Measurements from ENCODE around the gene SLC25A44.

Gene SLC25A44

DNA sequence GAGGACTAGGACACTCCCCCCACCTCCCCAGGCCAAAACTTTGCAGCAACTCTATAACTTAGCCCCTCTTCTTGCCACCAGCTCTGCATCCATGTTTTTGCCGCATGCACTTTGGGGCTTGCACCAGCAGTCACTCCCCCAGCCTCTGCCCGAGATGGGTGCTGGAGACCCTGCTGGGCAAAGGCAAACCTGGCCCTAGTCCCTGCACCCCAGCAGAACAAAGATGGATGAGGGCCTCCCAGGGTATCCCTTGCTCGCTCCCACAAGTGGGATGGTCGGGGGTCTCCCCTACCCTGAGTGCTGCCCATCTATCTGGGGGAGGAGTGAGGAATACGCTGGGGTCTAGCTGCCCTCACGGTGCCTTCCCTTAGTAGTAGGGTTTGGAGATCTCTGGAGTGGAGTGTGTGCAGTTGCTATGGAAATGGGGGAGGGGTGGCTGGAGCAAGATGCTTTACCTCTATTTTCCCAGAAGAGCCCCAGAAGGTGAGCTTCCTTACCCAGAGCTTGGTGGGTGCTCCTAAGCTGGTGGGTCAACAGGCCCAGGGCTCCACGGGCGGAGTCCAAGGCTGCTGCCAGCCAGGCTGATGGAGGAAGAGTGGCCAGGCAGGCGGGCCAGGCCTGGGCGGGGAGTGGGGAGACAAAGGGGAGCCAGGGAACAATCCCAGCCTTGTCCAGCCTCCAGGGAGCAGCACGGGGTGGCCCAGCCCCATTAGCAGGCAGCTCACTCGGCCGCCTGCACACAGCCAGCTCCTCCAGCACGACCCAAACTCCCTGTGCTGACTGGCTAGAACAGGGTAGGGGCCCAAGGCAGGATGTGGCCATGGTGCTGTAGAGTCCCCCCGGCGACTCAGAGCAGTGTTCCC, 53.8 kb downstream of the SLC25A44 start, which contains the start of gene PAQR6:
Gene PAQR6, minus strand, starts transcription at position 597 of the 863 bp plus-strand sequence. CDS start 1,325 bp downstream, outside the sequence.
- H3K4me3 ChIP-seq (ENCODE audit: insufficient read length, low read depth) = no peak within 1 kb of the TSS
- no peak within 1 kb of the TSS for H3K9ac ChIP-seq (ENCODE audit: insufficient read length, low read depth)
- peaks cover 47% of the 10 kb centered on the region for H3K4me1 ChIP-seq (ENCODE audit: insufficient read depth, insufficient read length)
- TF ChIP-seq ZNF274 (IDR thresholded peaks at IDR 0.05; ENCODE audit: low read depth, low read length) = no peak
- no peak for TF ChIP-seq YY1 (IDR thresholded peaks at IDR 0.05; ENCODE audit: insufficient read depth, insufficient read length)
- TF ChIP-seq SUZ12 (IDR thresholded peaks at IDR 0.05; ENCODE audit: extremely low read depth, insufficient read depth, insufficient read length) = no peak
- H3K36me3 ChIP-seq (ENCODE audit: insufficient read depth, insufficient read length, low read length) = peaks cover 87% of the 10 kb centered on the region
- no peaks in the 10 kb centered on the region for H3K27me3 ChIP-seq (ENCODE audit: insufficient read depth, insufficient read length)
- H3K9me3 ChIP-seq (ENCODE audit: insufficient read depth, low read length) = no peaks in the 10 kb centered on the region
- DNase-seq (ENCODE audit: low read depth, low spot score) = no peak

DNA sequence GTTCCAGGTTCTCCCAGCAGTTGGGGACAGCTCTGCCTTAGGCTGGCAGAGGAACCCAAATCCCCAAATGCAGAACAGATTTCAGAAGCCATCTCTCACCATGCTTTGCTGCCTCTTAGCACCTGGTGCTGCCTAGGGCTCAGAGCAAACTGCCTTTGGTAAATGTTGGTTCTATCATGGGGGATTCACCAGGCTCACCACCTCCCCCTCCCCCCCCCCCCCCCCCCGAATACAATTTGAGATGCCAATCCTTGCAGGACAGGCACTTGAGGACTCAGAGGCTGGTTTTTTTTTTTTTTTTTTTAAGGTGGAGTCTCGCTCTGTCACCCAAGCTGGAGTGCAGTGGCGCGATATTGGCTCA, 54.4 kb downstream of the SLC25A44 start:
- Histone ChIP-seq H3K9me3 (ENCODE audit: insufficient read depth, low read length) (no peaks in the 10 kb centered on the region), H3K36me3 (ENCODE audit: insufficient read depth, insufficient read length, low read length) (peaks cover 91% of the 10 kb centered on the region), H3K27me3 (ENCODE audit: insufficient read depth, insufficient read length) (no peaks in the 10 kb centered on the region), H3K4me1 (ENCODE audit: insufficient read depth, insufficient read length) (peaks cover 47% of the 10 kb centered on the region), H3K9ac (ENCODE audit: insufficient read length, low read depth) (no peak overlapping the region), H3K4me3 (ENCODE audit: insufficient read length, low read depth) (no peak overlapping the region)
- TF ChIP-seq SUZ12 (IDR thresholded peaks at IDR 0.05; ENCODE audit: extremely low read depth, insufficient read depth, insufficient read length) = no peak
- no peak for TF ChIP-seq ZNF274 (IDR thresholded peaks at IDR 0.05; ENCODE audit: low read depth, low read length)
- no peak for TF ChIP-seq YY1 (IDR thresholded peaks at IDR 0.05; ENCODE audit: insufficient read depth, insufficient read length)
- DNase-seq (ENCODE audit: low read depth, low spot score) = no peak

DNA sequence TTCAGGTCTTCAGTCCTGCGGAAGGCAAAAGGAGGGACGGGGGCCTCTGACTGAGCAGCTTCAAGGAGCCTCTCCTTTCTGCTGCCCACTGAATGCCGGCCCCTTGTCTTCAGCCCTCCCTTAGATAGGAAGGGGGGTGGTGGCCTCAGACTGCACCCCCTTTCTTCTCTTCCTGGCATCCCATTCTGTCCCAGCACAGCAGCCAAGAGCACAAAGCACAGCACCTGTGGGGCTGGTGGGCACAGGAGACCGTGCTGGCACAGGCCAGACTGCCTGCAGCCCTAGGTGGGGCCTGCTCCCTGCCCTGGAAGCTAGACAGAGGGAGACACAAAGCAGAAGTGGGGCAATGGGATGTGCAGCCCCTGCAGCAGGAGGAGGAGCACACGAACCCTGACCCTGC, 55.7 kb downstream of the SLC25A44 start:
- Histone ChIP-seq H3K9me3 (ENCODE audit: insufficient read depth, low read length) (no peaks in the 10 kb centered on the region), H3K4me1 (ENCODE audit: insufficient read depth, insufficient read length) (peaks cover 47% of the 10 kb centered on the region), H3K36me3 (ENCODE audit: insufficient read depth, insufficient read length, low read length) (peaks cover 92% of the 10 kb centered on the region), H3K27me3 (ENCODE audit: insufficient read depth, insufficient read length) (no peaks in the 10 kb centered on the region), H3K9ac (ENCODE audit: insufficient read length, low read depth) (no peak overlapping the region), H3K4me3 (ENCODE audit: insufficient read length, low read depth) (no peak overlapping the region)
- DNase-seq (ENCODE audit: low read depth, low spot score) = no peak
- TF ChIP-seq YY1 (IDR thresholded peaks at IDR 0.05; ENCODE audit: insufficient read depth, insufficient read length) (no peak), ZNF274 (IDR thresholded peaks at IDR 0.05; ENCODE audit: low read depth, low read length) (no peak), SUZ12 (IDR thresholded peaks at IDR 0.05; ENCODE audit: extremely low read depth, insufficient read depth, insufficient read length) (no peak)

DNA sequence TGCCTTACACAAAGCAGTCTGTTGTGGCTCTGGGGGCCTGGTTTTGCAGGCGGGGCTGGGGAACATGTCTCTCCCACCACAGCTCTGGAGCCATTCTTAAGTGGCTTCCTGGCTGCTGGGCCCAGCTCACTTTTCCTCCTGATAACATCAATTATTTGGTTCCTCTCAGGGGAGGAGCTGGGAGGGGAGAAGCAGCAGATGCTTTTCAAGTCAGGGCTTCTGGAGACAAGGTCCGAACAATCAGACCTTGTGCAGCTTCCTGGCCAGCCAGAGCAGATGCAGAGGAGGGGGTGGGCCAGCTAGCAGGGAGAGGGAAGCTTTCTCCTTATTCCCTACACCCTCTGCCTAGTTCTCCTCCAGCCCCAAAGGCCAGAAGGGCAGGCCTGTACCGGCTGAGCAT, 57.6 kb downstream of the SLC25A44 start:
- H3K4me1 ChIP-seq (ENCODE audit: insufficient read depth, insufficient read length) = peaks cover 44% of the 10 kb centered on the region
- no peaks in the 10 kb centered on the region for H3K27me3 ChIP-seq (ENCODE audit: insufficient read depth, insufficient read length)
- no peaks in the 10 kb centered on the region for H3K9me3 ChIP-seq (ENCODE audit: insufficient read depth, low read length)
- no peak overlapping the region for H3K4me3 ChIP-seq (ENCODE audit: insufficient read length, low read depth)
- DNase-seq (ENCODE audit: low read depth, low spot score) = no peak
- H3K36me3 ChIP-seq (ENCODE audit: insufficient read depth, insufficient read length, low read length) = peaks cover 93% of the 10 kb centered on the region
- H3K9ac ChIP-seq (ENCODE audit: insufficient read length, low read depth) = no peak overlapping the region
- TF ChIP-seq YY1 (IDR thresholded peaks at IDR 0.05; ENCODE audit: insufficient read depth, insufficient read length) = no peak
- TF ChIP-seq SUZ12 (IDR thresholded peaks at IDR 0.05; ENCODE audit: extremely low read depth, insufficient read depth, insufficient read length) = no peak
- no peak for TF ChIP-seq ZNF274 (IDR thresholded peaks at IDR 0.05; ENCODE audit: low read depth, low read length)

DNA sequence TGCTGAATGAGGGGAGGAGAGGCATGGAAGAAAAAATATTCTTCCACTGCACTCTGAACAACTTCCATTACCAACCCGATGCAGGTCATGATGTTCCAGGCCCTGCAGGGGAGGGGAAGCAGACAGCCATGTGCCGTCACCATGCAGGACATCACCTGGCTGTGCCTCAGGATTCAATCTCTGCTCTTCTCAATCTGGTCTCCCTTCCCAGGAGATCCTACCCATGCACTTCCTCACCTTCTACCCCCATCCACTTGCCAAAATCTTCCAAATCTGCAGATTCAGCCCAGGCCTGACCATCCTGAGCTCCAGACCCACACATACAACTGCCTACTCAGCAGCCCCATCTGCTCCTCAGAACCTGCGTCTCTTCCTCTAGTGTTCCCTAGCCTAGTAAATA, 59.7 kb downstream of the SLC25A44 start:
- TF ChIP-seq SUZ12 (IDR thresholded peaks at IDR 0.05; ENCODE audit: extremely low read depth, insufficient read depth, insufficient read length) (no peak), ZNF274 (IDR thresholded peaks at IDR 0.05; ENCODE audit: low read depth, low read length) (no peak), YY1 (IDR thresholded peaks at IDR 0.05; ENCODE audit: insufficient read depth, insufficient read length) (no peak)
- no peak for DNase-seq (ENCODE audit: low read depth, low spot score)
- Histone ChIP-seq H3K36me3 (ENCODE audit: insufficient read depth, insufficient read length, low read length) (peaks cover 95% of the 10 kb centered on the region), H3K9me3 (ENCODE audit: insufficient read depth, low read length) (no peaks in the 10 kb centered on the region), H3K27me3 (ENCODE audit: insufficient read depth, insufficient read length) (no peaks in the 10 kb centered on the region), H3K9ac (ENCODE audit: insufficient read length, low read depth) (no peak overlapping the region), H3K4me1 (ENCODE audit: insufficient read depth, insufficient read length) (peaks cover 27% of the 10 kb centered on the region), H3K4me3 (ENCODE audit: insufficient read length, low read depth) (no peak overlapping the region)

DNA sequence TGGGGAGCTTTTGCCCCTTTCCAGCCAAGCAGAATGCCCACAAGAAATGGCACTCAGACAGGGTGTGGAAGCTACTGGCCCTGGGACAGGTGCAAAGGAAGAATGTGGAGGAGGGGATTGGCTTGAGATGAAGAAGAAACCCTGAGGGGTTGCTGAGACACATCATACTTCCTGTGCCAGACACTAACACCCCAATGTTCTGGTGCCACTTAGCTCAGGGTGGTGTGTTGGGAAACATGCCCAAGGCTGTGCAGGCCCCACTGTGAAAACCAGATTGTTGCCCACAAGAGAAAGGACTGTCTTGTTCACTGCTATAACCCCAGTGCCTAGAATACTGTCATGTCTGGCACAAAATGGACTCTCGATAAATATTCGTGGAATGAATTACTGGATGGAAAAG, 63.8 kb downstream of the SLC25A44 start:
- H3K27me3 ChIP-seq (ENCODE audit: insufficient read depth, insufficient read length) = no peaks in the 10 kb centered on the region
- no peak for DNase-seq (ENCODE audit: low read depth, low spot score)
- no peaks in the 10 kb centered on the region for H3K4me1 ChIP-seq (ENCODE audit: insufficient read depth, insufficient read length)
- H3K9me3 ChIP-seq (ENCODE audit: insufficient read depth, low read length) = no peaks in the 10 kb centered on the region
- no peak overlapping the region for H3K9ac ChIP-seq (ENCODE audit: insufficient read length, low read depth)
- peaks cover 90% of the 10 kb centered on the region for H3K36me3 ChIP-seq (ENCODE audit: insufficient read depth, insufficient read length, low read length)
- TF ChIP-seq YY1 (IDR thresholded peaks at IDR 0.05; ENCODE audit: insufficient read depth, insufficient read length) = no peak
- no peak for TF ChIP-seq ZNF274 (IDR thresholded peaks at IDR 0.05; ENCODE audit: low read depth, low read length)
- no peak for TF ChIP-seq SUZ12 (IDR thresholded peaks at IDR 0.05; ENCODE audit: extremely low read depth, insufficient read depth, insufficient read length)
- no peak overlapping the region for H3K4me3 ChIP-seq (ENCODE audit: insufficient read length, low read depth)

DNA sequence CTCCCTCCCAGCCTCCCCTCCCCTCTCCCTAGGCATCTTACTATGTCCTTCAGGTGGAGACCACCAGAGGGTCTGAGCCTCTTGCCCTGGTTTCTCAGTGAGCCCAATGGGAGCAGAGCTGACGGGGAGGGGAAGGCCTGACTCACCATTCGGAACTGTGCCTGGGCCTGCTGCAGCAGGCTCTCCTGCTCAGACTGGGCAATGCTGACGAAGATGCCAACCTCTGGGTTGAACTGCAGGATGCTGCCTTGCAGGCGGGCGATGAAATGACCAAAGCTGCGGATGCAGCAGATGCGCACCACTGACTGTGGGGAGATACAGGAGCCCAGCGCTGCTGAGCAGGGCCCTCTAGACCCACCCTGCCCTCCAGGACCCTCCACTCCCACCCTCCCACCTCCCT, 65.0 kb downstream of the SLC25A44 start:
- Histone ChIP-seq H3K36me3 (ENCODE audit: insufficient read depth, insufficient read length, low read length) (peaks cover 90% of the 10 kb centered on the region), H3K4me3 (ENCODE audit: insufficient read length, low read depth) (no peak overlapping the region), H3K4me1 (ENCODE audit: insufficient read depth, insufficient read length) (no peaks in the 10 kb centered on the region), H3K9ac (ENCODE audit: insufficient read length, low read depth) (no peak overlapping the region), H3K9me3 (ENCODE audit: insufficient read depth, low read length) (no peaks in the 10 kb centered on the region), H3K27me3 (ENCODE audit: insufficient read depth, insufficient read length) (no peaks in the 10 kb centered on the region)
- no peak for TF ChIP-seq SUZ12 (IDR thresholded peaks at IDR 0.05; ENCODE audit: extremely low read depth, insufficient read depth, insufficient read length)
- TF ChIP-seq ZNF274 (IDR thresholded peaks at IDR 0.05; ENCODE audit: low read depth, low read length) = no peak
- TF ChIP-seq YY1 (IDR thresholded peaks at IDR 0.05; ENCODE audit: insufficient read depth, insufficient read length) = no peak
- DNase-seq (ENCODE audit: low read depth, low spot score) = no peak
